WI38 (cell line): Measurements from ENCODE around the gene TULP1.

Experiments used
- H3K4me3 ChIP-seq: 2 replicates; pipeline ENCODE4 v1.5.1; 2011; ENCODE audit warnings: low read depth, mild to moderate bottlenecking, control low read depth, low read length
- TF ChIP-seq, protein P1 (sequence below): IDR thresholded peaks from 2 replicates; pipeline ENCODE4 v1.5.1; 2012; ENCODE audit warnings: low read depth, mild to moderate bottlenecking, control low read depth, low read length

TULP1 gene

DNA sequence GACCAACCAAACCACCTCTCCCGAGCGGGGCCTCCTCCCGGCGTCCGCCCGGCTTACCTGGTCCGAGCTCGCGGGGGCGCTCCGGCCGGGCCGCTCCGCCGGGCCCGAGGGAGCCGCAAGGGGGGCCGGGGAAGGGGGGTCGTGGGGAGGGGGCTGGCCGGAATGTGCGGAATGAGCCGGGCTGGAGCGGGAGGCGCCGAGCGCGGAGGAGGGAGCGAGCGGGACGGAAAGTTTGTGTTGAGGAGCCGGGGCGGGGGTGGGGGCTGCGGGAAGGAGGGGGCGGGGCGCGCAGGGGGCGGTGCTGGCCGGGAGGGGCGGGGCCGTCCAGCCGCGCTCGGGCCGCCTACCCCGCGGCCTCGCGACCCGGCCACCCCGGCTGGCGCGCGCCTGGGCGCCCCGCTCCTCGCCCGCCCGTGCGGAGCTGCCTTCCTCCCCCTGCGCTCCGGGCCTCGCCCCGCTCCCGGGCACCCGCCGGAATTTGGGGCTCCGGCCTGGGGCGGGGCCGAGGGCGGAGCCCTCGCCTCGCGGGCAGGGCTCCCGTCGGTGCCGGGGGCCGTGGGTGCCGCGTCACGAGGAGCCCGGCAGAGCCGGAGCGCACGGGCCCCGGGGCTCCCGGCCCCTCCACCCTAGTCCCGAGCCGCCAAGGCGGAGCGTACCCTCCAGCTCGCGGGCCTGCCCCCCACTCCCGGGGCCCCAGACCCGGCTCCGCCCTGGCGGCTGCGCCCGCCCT lies 15.7 kb downstream of the TULP1 start, which contains the start of gene TEAD3:
TSS of gene TEAD3 (minus strand) at position 239 of the 730 bp plus-strand sequence.
- peak within 1 kb of the TSS; percentile 75 for H3K4me3 ChIP-seq
- TF ChIP-seq, protein P1, sequence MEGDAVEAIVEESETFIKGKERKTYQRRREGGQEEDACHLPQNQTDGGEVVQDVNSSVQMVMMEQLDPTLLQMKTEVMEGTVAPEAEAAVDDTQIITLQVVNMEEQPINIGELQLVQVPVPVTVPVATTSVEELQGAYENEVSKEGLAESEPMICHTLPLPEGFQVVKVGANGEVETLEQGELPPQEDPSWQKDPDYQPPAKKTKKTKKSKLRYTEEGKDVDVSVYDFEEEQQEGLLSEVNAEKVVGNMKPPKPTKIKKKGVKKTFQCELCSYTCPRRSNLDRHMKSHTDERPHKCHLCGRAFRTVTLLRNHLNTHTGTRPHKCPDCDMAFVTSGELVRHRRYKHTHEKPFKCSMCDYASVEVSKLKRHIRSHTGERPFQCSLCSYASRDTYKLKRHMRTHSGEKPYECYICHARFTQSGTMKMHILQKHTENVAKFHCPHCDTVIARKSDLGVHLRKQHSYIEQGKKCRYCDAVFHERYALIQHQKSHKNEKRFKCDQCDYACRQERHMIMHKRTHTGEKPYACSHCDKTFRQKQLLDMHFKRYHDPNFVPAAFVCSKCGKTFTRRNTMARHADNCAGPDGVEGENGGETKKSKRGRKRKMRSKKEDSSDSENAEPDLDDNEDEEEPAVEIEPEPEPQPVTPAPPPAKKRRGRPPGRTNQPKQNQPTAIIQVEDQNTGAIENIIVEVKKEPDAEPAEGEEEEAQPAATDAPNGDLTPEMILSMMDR: no peak

DNA sequence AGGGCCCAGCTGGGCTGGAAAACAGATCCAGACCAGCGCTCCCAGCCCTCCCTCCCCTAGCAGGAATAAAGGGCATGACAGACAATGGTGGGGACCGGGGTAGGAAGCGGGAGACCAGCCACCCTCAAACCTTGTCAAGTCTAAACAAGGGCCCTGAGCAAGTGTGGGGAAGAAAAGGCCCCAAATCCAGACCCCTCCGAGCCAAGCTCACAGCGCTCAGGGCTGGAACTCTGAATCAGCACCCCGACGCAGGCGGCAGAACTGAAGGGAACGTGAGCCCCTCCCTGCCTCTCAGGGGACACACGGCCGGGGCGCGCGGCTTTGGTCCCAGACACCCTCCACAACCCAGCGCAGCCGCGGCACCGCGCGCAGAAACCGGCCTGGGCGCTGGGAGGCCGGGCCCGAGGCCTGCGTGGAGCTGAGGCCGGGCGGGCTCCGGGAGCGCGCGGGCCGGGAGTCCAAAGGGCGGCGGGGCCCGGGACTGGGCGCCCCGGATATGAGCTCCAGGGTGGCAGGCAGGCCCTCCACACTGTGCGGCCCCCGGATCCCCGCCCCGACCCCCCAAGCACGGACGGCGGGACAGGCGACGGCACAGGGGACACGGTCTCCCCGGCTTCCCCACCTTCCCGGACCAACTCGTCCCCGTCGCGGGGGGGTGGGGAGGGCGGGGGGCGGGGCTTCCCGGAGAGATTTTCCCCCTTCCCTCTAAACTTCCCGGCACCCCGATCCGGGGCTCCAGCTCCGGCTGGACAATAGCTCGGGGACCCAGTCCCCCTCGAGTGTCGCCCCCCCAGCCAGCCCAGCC lies 16.5 kb downstream of the TULP1 start:
- H3K4me3 ChIP-seq: peak overlapping the region; percentile 75
- TF ChIP-seq, protein P1: no peak

DNA sequence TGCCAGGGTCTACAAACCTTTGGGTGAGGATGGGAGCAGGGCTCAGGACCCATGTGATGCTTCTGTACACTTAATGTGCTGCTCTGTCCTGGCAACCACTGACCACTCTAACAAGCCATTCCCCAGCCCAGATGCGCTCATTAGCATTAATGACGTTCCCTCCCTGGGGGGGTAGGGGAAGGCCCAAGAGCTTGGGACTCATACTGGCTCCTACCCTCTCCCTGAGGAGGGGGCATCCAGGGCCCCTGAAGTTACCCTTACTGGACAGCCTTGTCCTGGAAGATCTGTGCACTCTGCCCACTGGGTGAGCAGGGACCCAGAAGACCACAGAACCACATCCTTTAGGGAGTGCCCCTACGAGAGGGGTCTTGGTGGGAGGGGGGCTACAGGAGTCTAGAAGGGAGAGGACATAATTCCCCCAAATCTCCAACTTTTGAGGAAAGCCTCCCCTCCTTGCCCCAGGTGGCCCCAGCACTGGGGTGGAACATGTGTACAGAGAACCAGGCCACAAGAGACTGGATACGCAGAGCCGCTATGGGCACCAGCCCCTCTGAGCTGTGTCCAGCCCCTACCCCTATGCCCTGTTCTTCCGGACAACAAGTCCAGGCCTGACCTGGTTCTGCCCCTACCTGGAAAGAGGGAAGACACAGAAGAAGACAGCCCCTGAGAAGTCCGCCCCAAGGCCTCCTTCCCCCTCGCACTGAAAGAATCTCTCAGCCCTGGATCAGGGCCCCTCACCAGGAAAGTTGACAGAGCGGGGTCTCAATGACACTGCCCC lies 17.2 kb downstream of the TULP1 start:
- TF ChIP-seq, protein P1: no peak
- peak overlapping the region; percentile 75 for H3K4me3 ChIP-seq

DNA sequence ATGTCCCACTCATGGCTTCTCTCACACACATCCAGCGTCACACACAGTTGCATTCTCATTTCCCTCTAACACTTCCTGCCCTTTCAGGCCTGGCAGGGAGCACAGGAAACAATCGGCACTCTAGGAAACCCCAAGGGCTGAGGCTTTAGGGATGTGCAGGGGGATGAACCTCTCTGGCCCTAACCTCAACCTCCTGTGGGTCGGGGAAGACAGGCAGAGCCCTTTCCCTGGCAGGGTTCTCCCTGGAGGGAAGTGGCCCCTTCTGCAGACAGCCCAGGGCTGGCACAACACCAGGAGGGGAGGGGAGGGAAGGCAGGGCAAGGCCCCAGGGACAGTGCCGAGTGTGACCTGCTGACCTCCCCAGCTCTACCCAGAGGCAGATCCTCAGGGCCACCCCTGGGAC lies 18.5 kb downstream of the TULP1 start:
- TF ChIP-seq, protein P1: no peak
- H3K4me3 ChIP-seq: peak overlapping the region; percentile 75

DNA sequence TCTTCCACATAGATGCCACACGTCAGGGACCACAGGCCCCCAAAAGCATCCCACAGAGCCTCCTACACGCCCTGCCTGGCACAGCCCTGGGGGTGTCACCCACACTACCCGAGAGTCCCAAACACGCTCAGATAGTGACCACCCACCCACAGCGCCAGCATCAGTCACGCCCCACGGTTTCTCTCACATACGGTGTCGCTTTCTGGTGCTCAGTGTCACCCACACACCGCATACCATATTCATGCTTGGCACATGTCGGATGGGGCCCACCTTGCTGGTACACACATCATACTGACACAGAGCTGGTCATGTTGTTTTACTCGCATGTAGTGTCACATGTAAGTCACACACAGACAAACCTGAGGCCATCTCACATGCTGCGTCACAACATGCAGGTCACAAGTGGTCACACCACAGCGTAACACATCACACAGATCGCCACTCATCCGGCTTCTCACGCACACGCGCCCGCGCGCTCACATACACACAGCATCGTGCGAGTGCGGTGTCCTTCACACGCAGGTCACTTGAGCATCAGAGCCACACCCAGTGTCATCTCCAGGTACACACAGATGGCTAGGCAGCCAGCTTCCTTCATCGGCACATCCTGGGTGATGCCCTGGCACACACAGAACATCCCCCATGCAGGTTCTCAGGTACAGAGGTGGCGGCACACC lies 19.3 kb downstream of the TULP1 start:
- H3K4me3 ChIP-seq: no peak overlapping the region; the same call in 1 of the 2 replicates
- TF ChIP-seq, protein P1: no peak

DNA sequence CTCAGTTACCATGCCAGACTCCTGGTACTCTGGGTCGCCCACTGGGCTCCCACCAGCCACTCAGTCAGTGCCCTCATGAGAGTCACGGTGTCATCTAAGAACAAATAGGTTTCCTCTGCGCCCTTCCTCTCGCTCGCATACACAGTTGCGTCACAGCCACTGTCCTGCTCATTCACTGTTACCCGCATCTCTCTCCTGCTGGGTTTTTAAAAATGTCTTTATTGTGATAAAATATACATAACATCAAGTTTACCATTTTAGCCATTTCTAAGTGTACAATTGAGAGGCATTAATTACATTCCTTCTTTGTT lies 19.8 kb downstream of the TULP1 start:
- H3K4me3 ChIP-seq: no peak overlapping the region
- TF ChIP-seq, protein P1: no peak
